Astrocyte of the spinal cord (primary cell): ENCODE data around the gene DRGX.

Experiments used
- DNase-seq: peaks from one replicate; pipeline ENCODE4 v3.0.0; 2011; ENCODE audit warnings: low read depth, low spot score
- H3K4me3 ChIP-seq: 2 replicates; pipeline ENCODE4 v1.5.1; 2011; ENCODE audit warnings: low read depth, mild to moderate bottlenecking, low read length, moderate library complexity
- CTCF ChIP-seq: IDR thresholded peaks from 2 replicates; pipeline ENCODE4 v1.5.1; 2012; ENCODE audit warnings: low read depth, mild to moderate bottlenecking, low read length, inconsistent platforms
- in situ Hi-C: cut with HindIII; loops from 2 replicates; pipeline ENCODE4 v1.10.0; 2017; ENCODE audit warnings: low sequenced_read_pairs

DRGX gene

GRCh38 chr10:49400365-49400764 is 4.5 kb upstream of the DRGX start:
- H3K4me3 ChIP-seq = no peak overlapping the region
- TF ChIP-seq CTCF = no peak
- DNase-seq = no peak
- in situ Hi-C loops = no loop called here

- no peak for DNase-seq
- no peak for TF ChIP-seq CTCF
- no peak overlapping the region for H3K4me3 ChIP-seq
- in situ Hi-C loops = no loop called here
Observed at GRCh38 chr10:49398986-49399385, 3.1 kb upstream of the DRGX start.

DNA sequence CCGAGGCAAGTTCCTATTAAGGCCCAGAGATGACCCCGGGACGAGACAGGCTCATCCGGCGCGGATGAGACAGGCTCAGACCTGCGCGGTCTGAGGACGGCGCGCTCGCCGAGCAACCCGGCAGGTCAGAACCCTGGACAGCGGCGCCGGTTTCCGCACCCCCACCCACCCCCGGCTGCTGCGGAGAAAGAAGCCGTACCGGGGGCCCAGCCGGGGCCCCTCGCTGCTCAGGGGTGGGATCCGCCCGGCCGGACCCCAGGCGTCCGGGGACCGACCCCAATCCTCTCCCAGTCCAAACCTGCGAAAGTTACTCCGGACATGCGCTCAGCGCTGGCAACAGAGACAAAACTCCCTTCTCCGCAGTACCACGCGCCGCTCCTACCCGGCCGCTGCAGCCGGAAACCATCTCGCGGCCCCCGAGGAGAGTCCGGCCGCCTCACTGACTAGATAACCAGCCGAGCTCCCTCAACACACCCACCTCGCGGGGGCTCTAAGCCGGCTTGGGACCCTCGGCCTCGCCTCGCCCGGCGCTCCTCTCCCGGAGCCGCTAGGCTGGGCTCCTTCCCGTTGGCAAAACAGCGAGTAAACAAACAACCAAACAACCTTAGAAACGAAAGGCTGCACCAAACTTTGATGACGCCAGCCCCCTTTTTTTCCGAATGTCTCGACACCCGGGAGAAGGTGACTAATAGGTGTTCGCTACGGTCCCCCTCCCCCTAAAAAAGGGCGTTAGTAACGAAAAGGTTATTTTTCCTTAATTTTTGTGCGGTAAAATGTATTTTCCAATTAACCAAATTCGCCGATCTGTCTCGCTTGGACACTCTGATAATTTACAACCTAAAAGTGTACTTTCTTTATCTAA is 2.3 kb upstream of the DRGX start:
- H3K4me3 ChIP-seq = peak overlapping the region; percentile 12

GRCh38 chr10:49397036-49397999 is 1.4 kb upstream of the DRGX start:
- in situ Hi-C loops = no loop called here
- DNase-seq = peak; percentile 3
- no peak overlapping the region for H3K4me3 ChIP-seq
- TF ChIP-seq CTCF = no peak

More for the DNA sequence above, 2.3 kb upstream of the DRGX start:
- no peak for TF ChIP-seq CTCF
- in situ Hi-C loops = no loop called here
- DNase-seq = peak; percentile 41

DNA sequence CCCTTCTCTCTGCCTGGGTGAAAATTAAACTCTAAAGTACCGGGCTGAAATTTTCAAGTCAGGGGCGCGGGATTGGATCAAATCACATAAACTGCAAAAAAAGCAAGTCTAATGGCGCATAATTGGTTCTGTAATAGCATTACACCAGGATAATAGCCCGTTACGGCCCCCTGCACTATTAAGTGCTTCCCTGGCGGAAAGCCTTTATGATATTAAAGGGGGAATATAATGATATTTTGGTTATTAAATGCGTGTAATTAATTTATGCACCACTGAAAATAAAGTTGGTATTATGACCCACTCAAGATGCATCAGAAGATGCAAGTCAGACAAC is 744 bp upstream of the DRGX start:
- H3K4me3 ChIP-seq = no peak overlapping the region
- no peak for DNase-seq
- no peak for TF ChIP-seq CTCF
- in situ Hi-C loops = no loop called here

GRCh38 chr10:49394933-49395740 is 752 bp downstream of the DRGX start:
- in situ Hi-C loops = no loop called here

More at GRCh38 chr10:49394933-49395740, 752 bp downstream of the DRGX start:
- no peak for TF ChIP-seq CTCF
- no peak overlapping the region for H3K4me3 ChIP-seq
- DNase-seq = no peak
